Stimulated activated effector memory CD8-positive, alpha-beta T cell treated with anti-CD3 and anti-CD28 coated beads, Interleukin-12 subunit alpha, Interleukin-12 subunit beta, amount 100 ng/mL, for 72 hours (primary cell): Measurements from ENCODE around the gene MX2.
A peak's percentile ranks its signal among the peaks of the same experiment; 100 is the strongest.
"Not testable (repeated sequence)": the region's sequence is repeated elsewhere in the genome, so short reads cannot be mapped to it uniquely, and the experiment has no call there.

ENCODE experiments used
- ATAC-seq: fragments of 150-1000 bp; cut with Tn5 transposase; 2 replicates; pipeline ENCODE4 v1.10.0; 2021
- DNase-seq, 2 donors: peaks; one replicate each; pipeline ENCODE4 v3.0.0; 2021 to 2022; ENCODE audit warnings: low spot score in 2 of 2
- H3K27ac Mint-ChIP-seq: one replicate; pipeline ENCODE4 v1.8.0; 2022; ENCODE audit warnings: mild to moderate bottlenecking, mixed read lengths
- H3K36me3 Mint-ChIP-seq: one replicate; pipeline ENCODE4 v1.8.0; 2022; ENCODE audit warnings: mild to moderate bottlenecking, mixed read lengths
- H3K4me1 Mint-ChIP-seq: one replicate; pipeline ENCODE4 v1.8.0; 2022; ENCODE audit warnings: mixed read lengths
- H3K4me3 Mint-ChIP-seq: one replicate; pipeline ENCODE4 v1.8.0; 2022; ENCODE audit warnings: mild to moderate bottlenecking, mixed read lengths
- H3K9me3 Mint-ChIP-seq: one replicate; pipeline ENCODE4 v1.8.0; 2022; ENCODE audit warnings: mixed read lengths

The MX2 gene

DNA sequence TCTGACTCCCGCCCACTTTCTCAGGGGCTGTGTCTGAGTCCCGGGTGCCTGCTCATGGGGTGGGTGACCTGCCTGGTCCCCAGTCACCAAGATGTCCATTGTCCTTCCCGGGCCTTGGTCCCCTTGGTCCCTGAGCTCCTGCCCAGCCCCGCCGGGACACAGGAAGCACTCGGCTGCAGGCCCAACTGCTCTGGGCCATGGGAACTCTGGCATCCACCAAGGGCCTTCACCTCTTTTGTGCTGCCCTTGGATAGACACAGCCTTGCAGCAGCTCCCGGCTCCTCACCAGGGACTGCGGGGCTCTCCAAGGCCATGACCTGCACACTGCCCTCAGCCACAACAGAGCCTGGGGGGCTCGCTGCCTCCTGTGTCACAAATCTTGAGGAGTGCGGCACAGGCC is 42.1 kb downstream of the MX2 start:
- Mint-ChIP-seq H3K9me3 (no peaks in the 10 kb centered on the region), H3K36me3 (peaks cover 46% of the 10 kb centered on the region), H3K27ac (peak overlapping the region; percentile 60), H3K4me1 (no peaks in the 10 kb centered on the region), H3K4me3 (no peak overlapping the region)
- ATAC-seq (no peak), DNase-seq (no peak)

DNA sequence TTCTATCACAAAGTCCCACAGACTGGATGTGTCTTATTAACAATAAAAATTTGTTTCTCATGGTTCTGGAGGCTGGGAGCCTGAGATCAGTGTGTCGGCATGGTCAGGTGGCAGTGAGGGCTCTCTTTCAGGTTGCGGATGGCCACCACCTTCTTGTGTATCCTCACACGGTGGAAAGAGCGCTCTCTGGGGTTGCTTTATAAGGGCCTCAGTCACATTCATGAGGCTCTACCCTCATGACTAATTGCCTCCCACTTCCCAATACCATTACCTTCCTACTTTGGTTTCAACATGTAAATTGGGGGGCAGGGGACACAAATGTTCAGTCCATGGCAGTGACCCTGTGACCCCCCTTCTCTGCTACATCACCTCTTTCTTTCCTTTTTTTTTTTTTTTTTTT is 43.5 kb downstream of the MX2 start:
- H3K36me3 Mint-ChIP-seq, result peaks cover 39% of the 10 kb centered on the region
- DNase-seq (no peak), ATAC-seq (no peak)
- H3K27ac Mint-ChIP-seq, result no peak overlapping the region
- no peaks in the 10 kb centered on the region for H3K9me3 Mint-ChIP-seq
- no peaks in the 10 kb centered on the region for H3K4me1 Mint-ChIP-seq
- H3K4me3 Mint-ChIP-seq, result no peak overlapping the region

DNA sequence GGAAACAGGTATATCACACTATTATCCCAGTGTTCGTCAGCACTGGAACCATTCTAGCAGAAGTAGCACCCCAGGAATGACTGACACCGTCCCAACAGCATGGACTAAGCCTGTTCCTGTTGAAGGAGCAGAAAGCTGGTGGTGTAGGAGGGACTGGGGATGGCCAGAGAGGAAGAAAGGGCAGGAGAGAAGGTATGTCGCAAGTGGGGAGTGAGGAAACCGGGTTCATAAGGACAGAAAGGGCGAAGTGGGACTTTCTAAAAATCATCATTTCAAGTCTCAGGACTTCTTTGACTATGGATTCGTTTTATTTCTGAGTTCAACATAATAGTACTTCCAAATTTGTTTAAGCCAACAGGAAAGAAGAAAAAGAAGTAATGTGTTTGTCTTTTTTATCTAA is 44.5 kb downstream of the MX2 start:
- Mint-ChIP-seq H3K27ac (no peak overlapping the region), H3K36me3 (peaks cover 39% of the 10 kb centered on the region), H3K4me3 (no peak overlapping the region), H3K9me3 (peaks cover 4% of the 10 kb centered on the region), H3K4me1 (peaks cover 9% of the 10 kb centered on the region)
- DNase-seq (no peak), ATAC-seq (no peak)

DNA sequence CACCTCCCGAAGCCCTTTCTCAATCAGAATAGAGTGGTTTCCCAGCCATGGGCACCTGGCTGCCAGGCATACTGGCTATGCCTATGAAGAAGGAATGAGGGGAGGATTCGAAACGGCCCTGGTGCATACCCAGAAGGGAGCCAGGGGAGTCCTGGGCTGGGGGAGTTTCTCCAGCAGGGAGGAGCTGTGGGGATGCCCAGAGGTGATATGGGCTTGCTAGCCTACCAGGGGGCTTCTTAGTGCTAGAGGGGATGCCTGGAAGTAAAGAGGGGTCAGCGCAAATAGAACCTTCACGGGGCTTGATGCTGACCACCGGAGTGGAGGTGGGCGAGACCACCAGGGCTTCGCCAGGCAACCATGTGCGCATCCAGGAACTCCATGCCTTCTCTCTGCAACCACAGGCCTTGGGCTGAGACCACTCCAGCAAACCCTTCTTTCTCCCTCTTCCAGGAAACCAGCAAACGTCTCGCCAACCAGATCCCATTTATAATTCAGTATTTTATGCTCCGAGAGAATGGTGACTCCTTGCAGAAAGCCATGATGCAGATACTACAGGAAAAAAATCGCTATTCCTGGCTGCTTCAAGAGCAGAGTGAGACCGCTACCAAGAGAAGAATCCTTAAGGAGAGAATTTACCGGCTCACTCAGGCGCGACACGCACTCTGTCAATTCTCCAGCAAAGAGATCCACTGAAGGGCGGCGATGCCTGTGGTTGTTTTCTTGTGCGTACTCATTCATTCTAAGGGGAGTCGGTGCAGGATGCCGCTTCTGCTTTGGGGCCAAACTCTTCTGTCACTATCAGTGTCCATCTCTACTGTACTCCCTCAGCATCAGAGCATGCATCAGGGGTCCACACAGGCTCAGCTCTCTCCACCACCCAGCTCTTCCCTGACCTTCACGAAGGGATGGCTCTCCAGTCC is 46.0 kb downstream of the MX2 start:
- Mint-ChIP-seq H3K27ac (no peak overlapping the region), H3K4me3 (no peak overlapping the region), H3K4me1 (peaks cover 13% of the 10 kb centered on the region), H3K36me3 (peaks cover 39% of the 10 kb centered on the region), H3K9me3 (peaks cover 9% of the 10 kb centered on the region)
- ATAC-seq (no peak), DNase-seq (no peak)

DNA sequence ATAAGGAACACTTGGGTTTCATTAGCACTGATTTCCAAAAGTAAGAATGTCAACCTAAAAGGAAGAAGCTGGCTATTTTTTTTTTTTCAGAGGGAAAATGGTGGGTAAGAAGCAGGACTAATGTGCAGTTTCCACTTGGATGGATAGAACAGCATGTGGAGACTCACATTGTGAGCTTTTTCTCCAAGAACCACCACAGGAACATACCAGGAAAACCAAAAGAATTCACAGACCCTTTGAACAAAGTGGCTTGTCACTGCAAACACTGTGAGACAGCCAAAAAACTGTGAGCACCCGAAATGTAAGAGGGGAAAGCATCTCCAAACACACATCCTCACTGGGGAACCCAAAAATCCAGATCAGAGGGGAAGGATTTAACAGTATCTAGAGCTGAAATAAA is 48.5 kb downstream of the MX2 start:
- ATAC-seq (no peak), DNase-seq (no peak)
- Mint-ChIP-seq H3K4me1 (peaks cover 13% of the 10 kb centered on the region), H3K36me3 (peaks cover 26% of the 10 kb centered on the region), H3K27ac (no peak overlapping the region), H3K4me3 (no peak overlapping the region), H3K9me3 (peaks cover 9% of the 10 kb centered on the region)

DNA sequence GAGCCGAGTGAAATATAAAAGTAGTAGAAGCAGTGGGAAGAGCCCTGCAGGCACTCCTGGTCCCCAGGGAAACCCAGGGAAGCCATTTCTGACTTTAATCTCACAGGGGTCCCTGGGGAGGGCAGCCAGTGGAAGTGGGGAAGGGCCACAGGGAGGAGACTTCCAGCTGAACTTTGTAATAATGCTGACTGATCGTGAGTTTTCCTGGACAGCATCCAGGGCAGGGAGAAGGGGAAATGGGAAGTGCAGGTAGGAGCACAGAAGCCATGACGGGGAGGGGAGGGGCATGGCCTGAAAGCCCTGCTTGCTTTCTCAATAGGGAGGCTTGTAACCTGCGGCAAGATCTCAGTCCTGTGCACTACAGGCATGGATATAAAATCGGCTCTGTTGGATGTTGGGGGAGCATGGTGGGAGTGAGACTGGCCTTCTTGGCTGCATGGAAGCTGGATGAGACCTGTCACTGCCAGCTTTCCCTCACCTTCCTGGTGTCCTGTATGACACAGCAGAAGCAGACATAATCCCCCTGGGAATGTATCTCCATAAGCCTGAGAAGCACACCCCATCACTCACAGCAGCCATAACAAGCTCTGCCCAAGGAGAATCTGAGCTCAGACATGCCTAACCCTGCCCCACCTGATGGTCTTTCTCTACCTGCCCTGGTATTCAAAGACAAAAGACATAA is 49.1 kb downstream of the MX2 start:
- Mint-ChIP-seq H3K4me1 (peaks cover 13% of the 10 kb centered on the region), H3K27ac (no peak overlapping the region), H3K36me3 (peaks cover 26% of the 10 kb centered on the region), H3K9me3 (peaks cover 9% of the 10 kb centered on the region), H3K4me3 (no peak overlapping the region)
- ATAC-seq (no peak), DNase-seq (no peak)

DNA sequence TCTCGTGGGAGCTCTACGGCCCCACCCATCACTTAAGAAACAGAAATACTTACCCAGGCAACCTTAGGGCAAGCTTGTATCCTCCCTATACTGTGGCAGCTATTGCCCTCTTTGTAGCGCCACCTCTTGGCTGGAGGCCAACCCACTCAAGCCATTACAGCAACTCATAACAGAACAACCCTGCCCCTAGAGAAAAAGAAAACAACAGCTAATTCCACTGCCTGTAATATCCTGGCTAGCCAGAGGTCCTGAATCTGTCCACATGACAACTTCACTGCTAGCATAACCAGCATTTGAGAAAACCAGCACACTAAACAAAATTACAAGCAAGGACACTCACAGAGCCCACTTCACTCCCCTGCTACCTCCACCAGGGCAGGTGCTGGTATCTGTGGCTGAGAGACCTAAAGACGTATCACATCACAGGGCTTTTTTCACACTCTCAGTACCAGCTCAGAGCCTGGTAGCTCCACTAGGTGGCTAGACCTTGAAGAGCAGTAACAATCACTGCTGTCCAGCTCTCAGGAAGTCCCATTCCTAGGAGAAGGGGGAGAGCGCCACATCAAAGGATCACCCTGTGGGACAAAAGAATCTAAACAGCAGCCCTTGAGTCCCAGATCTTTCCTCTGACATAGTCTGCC is 49.7 kb downstream of the MX2 start:
- ATAC-seq (peak; percentile 36), DNase-seq (no peak)
- H3K36me3 Mint-ChIP-seq, result peaks cover 26% of the 10 kb centered on the region
- H3K27ac Mint-ChIP-seq, result no peak overlapping the region
- H3K9me3 Mint-ChIP-seq, result peaks cover 9% of the 10 kb centered on the region
- H3K4me3 Mint-ChIP-seq, result no peak overlapping the region
- H3K4me1 Mint-ChIP-seq, result peaks cover 13% of the 10 kb centered on the region

DNA sequence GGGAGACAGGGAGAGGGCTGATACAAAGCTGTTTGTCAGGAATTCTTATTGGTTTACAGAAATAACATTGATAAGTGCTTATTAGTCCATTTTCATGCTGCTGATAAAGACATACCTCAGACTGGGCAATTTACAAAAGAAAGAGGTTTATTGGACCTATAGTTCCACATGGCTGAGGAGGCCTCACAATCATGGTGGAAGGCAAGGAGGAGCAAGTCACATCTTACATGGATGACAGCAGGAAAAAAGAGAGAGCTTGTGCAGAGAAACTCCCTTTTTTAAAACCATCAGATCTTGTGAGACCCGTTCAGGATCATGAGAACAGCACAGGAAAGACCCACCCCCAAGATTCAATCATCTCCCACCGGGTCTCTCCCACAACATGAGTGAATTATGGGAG is 55.7 kb downstream of the MX2 start:
- not testable (repeated sequence) for H3K4me3 Mint-ChIP-seq, DNase-seq, H3K9me3 Mint-ChIP-seq, ATAC-seq, H3K36me3 Mint-ChIP-seq, H3K27ac Mint-ChIP-seq
- H3K4me1 Mint-ChIP-seq, result peaks cover 13% of the 10 kb centered on the region

DNA sequence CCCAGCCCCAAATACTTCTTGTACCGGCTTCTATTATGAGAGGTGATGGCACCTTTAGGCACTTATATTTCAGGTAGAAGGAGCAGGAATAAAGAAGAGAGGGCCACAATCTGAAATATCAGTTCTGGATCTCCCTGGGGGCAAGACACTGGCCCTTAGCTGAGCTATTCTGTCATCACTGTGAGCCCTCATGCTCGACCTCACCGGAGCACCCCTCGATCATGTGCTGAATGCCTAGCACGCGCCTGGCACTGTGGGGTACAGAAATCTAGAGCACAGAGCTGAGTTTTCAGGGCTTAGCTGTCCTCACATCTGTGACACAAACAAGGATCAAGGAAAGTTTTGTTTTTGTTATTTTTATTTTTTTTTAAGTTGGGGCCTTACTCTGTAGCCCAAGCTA is 56.6 kb downstream of the MX2 start:
- H3K4me1 Mint-ChIP-seq, result peaks cover 16% of the 10 kb centered on the region
- no peak overlapping the region for H3K4me3 Mint-ChIP-seq
- ATAC-seq (no peak), DNase-seq (no peak)
- no peaks in the 10 kb centered on the region for H3K36me3 Mint-ChIP-seq
- no peaks in the 10 kb centered on the region for H3K9me3 Mint-ChIP-seq
- H3K27ac Mint-ChIP-seq, result no peak overlapping the region

DNA sequence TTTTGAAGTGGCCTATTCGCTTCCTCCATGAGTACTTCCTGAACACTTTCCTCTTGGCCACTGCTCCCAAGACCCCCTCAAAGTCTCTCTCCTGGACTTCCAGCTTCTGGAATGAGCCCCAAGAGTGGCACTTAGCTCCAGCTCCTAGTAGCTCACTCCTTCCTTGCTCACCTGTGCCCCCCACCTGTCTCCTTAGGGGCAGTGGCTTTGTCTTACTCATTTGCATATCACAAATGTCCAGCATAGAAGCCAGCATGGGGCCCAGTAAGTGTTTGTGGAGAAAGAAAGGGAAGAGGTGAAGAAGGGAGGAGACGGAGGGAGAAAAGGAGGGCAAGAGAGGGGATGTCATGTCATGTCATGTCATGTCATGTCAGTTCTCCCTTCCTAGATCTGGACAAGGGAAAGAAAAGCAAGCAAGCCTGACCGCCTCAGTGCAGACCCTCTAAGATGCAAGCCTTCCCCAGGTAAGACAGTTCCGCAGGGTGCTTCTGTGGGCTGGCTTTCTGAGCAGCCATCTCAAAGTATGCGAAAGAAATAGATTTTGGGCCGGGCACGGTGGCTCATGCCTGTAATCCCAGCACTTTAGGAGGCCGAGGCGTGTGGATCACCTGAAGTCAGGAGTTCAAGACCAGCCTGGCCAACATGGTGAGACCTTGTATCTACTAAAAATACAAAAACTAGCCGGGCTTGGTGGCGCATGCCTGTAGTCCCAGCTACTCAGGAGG is 57.3 kb downstream of the MX2 start:
- DNase-seq, result no peak
- Mint-ChIP-seq H3K9me3 (no peaks in the 10 kb centered on the region), H3K4me1 (peaks cover 22% of the 10 kb centered on the region), H3K27ac (peak overlapping the region; percentile 50), H3K36me3 (no peaks in the 10 kb centered on the region), H3K4me3 (peak overlapping the region; percentile 78)
- ATAC-seq, result no peak

DNA sequence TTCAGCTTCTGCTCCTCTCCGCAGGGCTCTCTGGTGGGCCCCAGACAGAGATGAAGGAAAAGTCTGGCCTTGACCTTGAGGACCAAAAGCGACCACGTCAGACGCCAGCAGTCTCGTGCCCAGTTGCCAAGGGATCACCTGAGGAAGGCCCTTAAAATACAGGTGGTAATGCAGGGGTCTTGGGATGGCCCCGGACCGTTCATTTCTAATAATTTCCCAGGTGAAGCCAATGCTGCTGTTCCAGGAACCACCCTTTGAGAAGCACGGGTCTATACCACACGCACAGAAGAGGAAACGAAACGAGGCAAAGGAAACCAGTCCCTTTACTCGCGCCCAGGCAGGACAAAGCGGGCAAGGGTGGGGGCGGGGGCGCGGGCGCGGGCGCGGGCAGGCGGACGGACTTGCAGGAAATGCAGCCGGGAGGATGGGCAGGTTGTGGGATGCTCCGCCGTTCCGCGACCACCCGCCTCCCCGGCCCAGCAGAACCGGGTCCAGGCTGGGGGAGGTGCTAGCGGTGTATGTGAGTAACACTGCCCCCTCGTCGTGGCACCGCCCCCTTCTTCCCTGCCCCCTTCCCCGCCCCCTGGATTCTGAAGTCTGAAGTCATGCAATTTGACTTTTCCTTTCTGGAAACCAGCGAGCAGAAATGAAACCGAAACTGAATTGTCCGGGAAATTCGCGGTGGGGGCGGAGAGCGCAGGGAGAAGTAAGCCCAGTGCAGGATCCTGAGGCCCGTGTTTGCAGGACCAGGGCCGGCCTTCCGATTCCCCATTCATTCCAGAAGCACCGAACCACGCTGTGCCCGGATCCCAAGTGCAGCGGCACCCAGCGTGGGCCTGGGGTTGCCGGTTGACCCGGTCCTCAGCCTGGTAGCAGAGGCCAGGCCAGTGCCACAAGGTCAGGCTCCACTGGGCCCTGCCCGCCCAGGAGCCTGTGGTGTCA is 58.4 kb downstream of the MX2 start:
- Mint-ChIP-seq H3K9me3 (no peaks in the 10 kb centered on the region), H3K4me1 (peaks cover 22% of the 10 kb centered on the region), H3K36me3 (no peaks in the 10 kb centered on the region), H3K4me3 (peak overlapping the region; percentile 78), H3K27ac (peak overlapping the region; percentile 89)
- DNase-seq (peak in 1 of 2 donors; percentile 56), ATAC-seq (peak; percentile 73)

DNA sequence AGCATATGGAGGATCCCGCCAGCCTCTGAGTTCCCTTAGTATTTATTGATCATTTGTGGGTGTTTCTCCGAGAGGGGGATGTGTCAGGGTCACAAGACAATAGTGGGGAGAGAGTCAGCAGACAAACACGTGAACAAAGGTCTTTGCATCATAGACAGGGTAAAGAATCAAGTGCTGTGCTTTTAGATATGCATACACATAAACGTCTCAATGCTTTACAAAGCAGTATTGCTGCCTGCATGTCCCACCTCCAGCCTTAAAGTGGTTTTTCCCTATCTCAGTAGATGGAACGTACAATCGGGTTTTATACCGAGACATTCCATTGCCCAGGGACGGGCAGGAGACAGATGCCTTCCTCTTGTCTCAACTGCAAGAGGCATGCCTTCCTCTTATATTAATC is 59.2 kb downstream of the MX2 start:
- peak overlapping the region; percentile 89 for H3K27ac Mint-ChIP-seq
- H3K4me3 Mint-ChIP-seq, result peak overlapping the region; percentile 78
- not testable (repeated sequence) for DNase-seq, H3K9me3 Mint-ChIP-seq, ATAC-seq, H3K36me3 Mint-ChIP-seq
- peaks cover 28% of the 10 kb centered on the region for H3K4me1 Mint-ChIP-seq

DNA sequence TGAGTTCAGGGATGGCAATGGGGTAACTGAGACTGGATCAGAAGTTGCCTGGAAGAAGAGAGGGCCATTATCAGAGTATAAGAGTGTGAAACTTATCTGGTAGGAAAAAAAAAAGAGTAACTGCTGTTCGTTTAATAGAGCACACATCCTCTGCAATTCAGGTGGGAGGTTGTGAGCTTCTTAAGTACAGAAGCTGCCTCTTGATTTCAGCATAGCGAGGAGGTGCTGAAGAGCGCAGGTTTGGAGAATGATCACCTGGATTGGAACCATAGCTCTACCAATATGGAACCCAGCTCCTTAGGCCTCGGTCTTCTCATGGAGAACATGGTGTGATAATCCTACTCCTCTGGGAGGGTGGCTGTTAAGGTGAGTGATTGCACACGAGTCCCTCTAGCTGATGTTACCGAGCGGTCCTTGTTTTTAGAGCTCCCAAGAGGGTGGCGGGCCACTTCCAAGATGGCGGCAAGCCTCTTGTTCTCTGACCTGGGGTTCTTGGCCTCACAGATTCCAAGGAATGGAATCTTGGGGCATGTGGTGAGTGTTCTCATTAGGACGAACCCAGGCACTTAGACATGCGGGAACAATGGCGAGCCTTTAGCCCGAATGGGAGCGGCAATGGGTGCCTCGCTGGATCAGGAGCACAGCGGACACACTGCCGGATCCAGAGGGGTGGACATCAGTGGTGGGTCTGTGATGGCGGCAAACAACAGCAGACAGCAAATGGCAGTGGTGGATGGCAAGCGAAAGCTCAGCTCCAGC is 60.9 kb downstream of the MX2 start:
- Mint-ChIP-seq H3K27ac (peak overlapping the region; percentile 63), H3K4me3 (no peak overlapping the region), H3K36me3 (peaks cover 6% of the 10 kb centered on the region), H3K9me3 (no peaks in the 10 kb centered on the region), H3K4me1 (peaks cover 32% of the 10 kb centered on the region)
- ATAC-seq (no peak), DNase-seq (no peak)

DNA sequence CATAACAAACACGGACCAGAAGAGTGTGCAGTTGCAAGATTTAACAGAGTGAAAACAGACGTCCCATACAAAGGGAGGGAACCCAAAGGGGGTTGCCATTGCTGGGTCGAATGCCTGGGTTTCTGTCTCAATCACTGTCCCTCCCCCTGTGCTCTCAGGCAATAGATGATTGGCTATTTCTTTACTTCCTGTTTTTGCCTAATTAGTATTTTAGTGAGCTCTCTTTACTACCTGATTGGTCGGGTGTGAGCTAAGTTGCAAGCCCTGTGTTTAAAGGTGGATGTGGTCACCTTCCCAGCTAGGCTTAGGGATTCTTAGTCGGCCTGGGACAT is 61.4 kb downstream of the MX2 start:
- not testable (repeated sequence) for H3K4me3 Mint-ChIP-seq, ATAC-seq, DNase-seq, H3K36me3 Mint-ChIP-seq, H3K9me3 Mint-ChIP-seq
- H3K4me1 Mint-ChIP-seq, result peaks cover 32% of the 10 kb centered on the region
- peak overlapping the region; percentile 63 for H3K27ac Mint-ChIP-seq
